DND-41 (cell line): ENCODE measurements around the gene PAAF1.
A peak's percentile ranks its signal among the peaks of the same experiment; 100 is the strongest.

Experiments used
- ATAC-seq: fragments of 200-7000 bp; cut with Tn5 transposase; 3 replicates; pipeline ENCODE4 v1.9.1; 2021; ENCODE audit warnings: low read depth; ENCODE audit not compliant: insufficient read depth
- DNase-seq: peaks from one replicate; pipeline ENCODE4 v3.0.0-alpha.2; 2020
- H2AFZ ChIP-seq: 2 replicates; pipeline ENCODE4 v1.6.0; 2012; ENCODE audit warnings: low read depth, low read length
- H3K27ac ChIP-seq: 2 replicates; pipeline ENCODE4 v1.5.1; 2012; ENCODE audit warnings: low read length, inconsistent platforms
- H3K27me3 ChIP-seq: fragments of 200-600 bp; sonication (generic); 2 replicates; pipeline ENCODE4 v1.6.0; 2012; ENCODE audit warnings: low read length, mild to moderate bottlenecking, inconsistent platforms; ENCODE audit not compliant: insufficient read depth, poor library complexity
- H3K36me3 ChIP-seq: 2 replicates; pipeline ENCODE4 v1.5.1; 2012; ENCODE audit warnings: low read length, inconsistent platforms; ENCODE audit not compliant: insufficient read depth
- H3K4me1 ChIP-seq: 2 replicates; pipeline ENCODE4 v1.5.1; 2012; ENCODE audit warnings: mild to moderate bottlenecking, low read length; ENCODE audit not compliant: insufficient read depth
- H3K4me2 ChIP-seq: 2 replicates; pipeline ENCODE4 v1.6.0; 2012; ENCODE audit warnings: mild to moderate bottlenecking, moderate library complexity, low read length, inconsistent platforms; ENCODE audit not compliant: insufficient read depth
- H3K4me3 ChIP-seq, 2 experiments: fragments of 200-600 bp in 1 of 2; shearing (Covaris generic) in 1 of 2; 2 replicates each; pipeline ENCODE4 v1.5.1; 2012 to 2016; ENCODE audit warnings: inconsistent platforms in 2 of 2, low read length in 2 of 2, mild to moderate bottlenecking in 2 of 2, low read depth in 1 of 2, moderate library complexity in 1 of 2
- H3K79me2 ChIP-seq: 2 replicates; pipeline ENCODE4 v1.6.0; 2012; ENCODE audit warnings: low read length, inconsistent platforms; ENCODE audit not compliant: insufficient read depth
- H3K9ac ChIP-seq: 2 replicates; pipeline ENCODE4 v1.6.0; 2012; ENCODE audit warnings: low read depth, mild to moderate bottlenecking, inconsistent platforms, low read length, moderate library complexity
- H3K9me3 ChIP-seq: 2 replicates; pipeline ENCODE4 v1.5.1; 2012; ENCODE audit warnings: low read length, moderate library complexity, mild to moderate bottlenecking, inconsistent platforms; ENCODE audit not compliant: insufficient read depth, severe bottlenecking
- H4K20me1 ChIP-seq: 2 replicates; pipeline ENCODE4 v1.6.0; 2012; ENCODE audit warnings: low read length; ENCODE audit not compliant: insufficient read depth
- EZH2 ChIP-seq: IDR thresholded peaks from 3 replicates; pipeline ENCODE4 v1.6.1; 2012; ENCODE audit warnings: borderline replicate concordance, low read depth, mild to moderate bottlenecking, moderate library complexity, low read length, inconsistent platforms; ENCODE audit not compliant: severe bottlenecking
- TF ChIP-seq, protein P1 (sequence below): IDR thresholded peaks from 2 replicates; pipeline ENCODE4 v1.5.1; 2012; ENCODE audit warnings: borderline replicate concordance, low read length, moderate library complexity, mild to moderate bottlenecking; ENCODE audit not compliant: poor library complexity, severe bottlenecking; ENCODE audit errors: extremely low read depth

The PAAF1 gene

DNA sequence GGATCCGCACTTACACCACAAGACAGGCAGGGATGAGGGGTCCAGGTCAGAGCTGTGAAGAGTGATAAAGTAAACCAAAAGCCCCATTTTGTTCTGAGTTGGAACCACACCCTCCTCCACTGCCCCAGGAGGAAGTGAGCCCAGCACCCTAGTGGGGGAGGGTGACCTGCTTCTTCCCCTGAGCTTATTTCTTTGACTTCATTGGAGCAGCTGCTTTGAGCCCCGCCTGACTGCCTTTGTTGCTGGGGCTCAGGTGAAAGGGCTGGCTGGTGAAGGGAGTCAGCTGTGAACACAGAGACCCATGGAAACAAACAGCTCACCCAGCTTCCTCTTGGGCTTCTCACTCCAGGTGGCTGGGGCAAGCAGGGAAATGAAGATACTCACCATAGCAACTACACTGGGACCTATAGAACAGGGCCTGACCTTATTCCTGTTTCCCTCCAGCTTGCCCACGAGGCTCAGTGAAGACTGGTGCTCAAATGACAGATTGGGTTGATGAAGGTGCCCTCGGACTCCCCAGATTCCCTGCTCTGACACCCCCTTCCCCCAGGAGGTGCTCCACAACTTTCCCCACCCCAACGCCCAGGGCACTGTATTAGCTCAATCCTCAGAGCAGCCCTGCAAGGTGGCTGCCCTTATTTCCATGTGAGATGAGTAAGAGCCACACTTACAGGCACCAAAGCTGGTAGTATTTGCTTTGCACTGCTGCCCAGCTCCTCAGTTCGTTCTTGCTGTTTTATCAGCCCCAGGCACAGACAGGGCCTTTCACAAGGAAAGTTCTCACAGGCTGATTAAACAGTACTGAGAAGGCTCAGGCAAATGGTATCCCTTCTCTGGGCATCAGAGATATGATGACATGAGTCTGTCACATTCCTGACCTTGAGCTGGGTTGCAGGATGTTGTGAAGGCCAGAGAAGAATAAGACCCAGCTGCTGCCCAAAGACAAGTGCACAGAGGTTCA lies 103.5 kb downstream of the PAAF1 start:
- H3K9me3 ChIP-seq: no peaks in the 10 kb centered on the region
- peak overlapping the region; percentile 87 for H3K9ac ChIP-seq
- peak; percentile 23 for ATAC-seq
- H4K20me1 ChIP-seq: peaks cover 36% of the 10 kb centered on the region
- H3K27ac ChIP-seq: peak overlapping the region; percentile 99
- H3K4me3 ChIP-seq: peak overlapping the region in 1 of 2 experiments; percentile 68; a peak in 2 of 4 replicates
- H3K27me3 ChIP-seq: no peaks in the 10 kb centered on the region
- H3K36me3 ChIP-seq: peaks cover 66% of the 10 kb centered on the region
- peaks cover 62% of the 10 kb centered on the region for H3K4me1 ChIP-seq
- DNase-seq: peak; percentile 80
- H3K79me2 ChIP-seq: peaks cover 41% of the 10 kb centered on the region
- H3K4me2 ChIP-seq: peak overlapping the region; percentile 90
- no peak overlapping the region for H2AFZ ChIP-seq
- TF ChIP-seq, protein P1, sequence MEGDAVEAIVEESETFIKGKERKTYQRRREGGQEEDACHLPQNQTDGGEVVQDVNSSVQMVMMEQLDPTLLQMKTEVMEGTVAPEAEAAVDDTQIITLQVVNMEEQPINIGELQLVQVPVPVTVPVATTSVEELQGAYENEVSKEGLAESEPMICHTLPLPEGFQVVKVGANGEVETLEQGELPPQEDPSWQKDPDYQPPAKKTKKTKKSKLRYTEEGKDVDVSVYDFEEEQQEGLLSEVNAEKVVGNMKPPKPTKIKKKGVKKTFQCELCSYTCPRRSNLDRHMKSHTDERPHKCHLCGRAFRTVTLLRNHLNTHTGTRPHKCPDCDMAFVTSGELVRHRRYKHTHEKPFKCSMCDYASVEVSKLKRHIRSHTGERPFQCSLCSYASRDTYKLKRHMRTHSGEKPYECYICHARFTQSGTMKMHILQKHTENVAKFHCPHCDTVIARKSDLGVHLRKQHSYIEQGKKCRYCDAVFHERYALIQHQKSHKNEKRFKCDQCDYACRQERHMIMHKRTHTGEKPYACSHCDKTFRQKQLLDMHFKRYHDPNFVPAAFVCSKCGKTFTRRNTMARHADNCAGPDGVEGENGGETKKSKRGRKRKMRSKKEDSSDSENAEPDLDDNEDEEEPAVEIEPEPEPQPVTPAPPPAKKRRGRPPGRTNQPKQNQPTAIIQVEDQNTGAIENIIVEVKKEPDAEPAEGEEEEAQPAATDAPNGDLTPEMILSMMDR: no peak
- TF ChIP-seq EZH2: no peak
